CD14-positive monocyte (primary cell): ENCODE results near the gene CCDC88A. TPM values are rescaled to one million over a fixed set of nuclear protein-coding genes. Genes with fewer than 3 reads are reported as not detected.

Experiments used
- DNase-seq, 3 donors: peaks; one replicate each; pipeline ENCODE4 v3.0.0-alpha.2; 2011 to 2022
- H2AFZ ChIP-seq: 2 replicates; pipeline ENCODE4 v1.6.0; 2012; ENCODE audit warnings: mild to moderate bottlenecking, low read depth, low read length, inconsistent platforms; ENCODE audit not compliant: insufficient read depth, poor library complexity, severe bottlenecking
- H3K27ac ChIP-seq, 2 donors: 1 replicate in 1 of 2; 2 replicates in 1 of 2; pipeline ENCODE4 v1.5.1; 2012 to 2013; ENCODE audit warnings: low read length in 2 of 2, control low read depth in 1 of 2, inconsistent platforms in 1 of 2, low read depth in 1 of 2, mild to moderate bottlenecking in 1 of 2
- H3K27me3 ChIP-seq, 2 donors: one replicate each; pipeline versions ENCODE4 v1.6.0 to v1.6.1; 2011 to 2013; ENCODE audit warnings: low read length in 2 of 2; ENCODE audit not compliant: control insufficient read depth in 2 of 2, insufficient read depth in 2 of 2
- H3K36me3 ChIP-seq, 2 donors: replicated peaks in 1 of 2; 1 replicate in 1 of 2; 2 replicates in 1 of 2; pipeline versions ENCODE4 v1.5.1 to v1.6.1; 2012 to 2013; ENCODE audit warnings: low read length in 2 of 2, control low read depth in 1 of 2, inconsistent platforms in 1 of 2, mild to moderate bottlenecking in 1 of 2; ENCODE audit not compliant: insufficient read depth in 2 of 2, control insufficient read depth in 1 of 2
- H3K4me1 ChIP-seq, 2 donors: 1 replicate in 1 of 2; 2 replicates in 1 of 2; pipeline versions ENCODE4 v1.5.1 to v1.6.1; 2012 to 2013; ENCODE audit warnings: low read length in 2 of 2, control low read depth in 1 of 2, inconsistent platforms in 1 of 2, mild to moderate bottlenecking in 1 of 2, moderate library complexity in 1 of 2; ENCODE audit not compliant: insufficient read depth in 2 of 2, control insufficient read depth in 1 of 2
- H3K4me2 ChIP-seq: replicated peaks from 2 replicates; pipeline ENCODE3; 2012; ENCODE audit warnings: low read length, moderate library complexity, mild to moderate bottlenecking; ENCODE audit not compliant: poor library complexity, severe bottlenecking; ENCODE audit errors: extremely low read depth
- H3K4me3 ChIP-seq, 3 experiments: fragments of 200-600 bp in 1 of 3; sonication (generic) in 1 of 3; replicated peaks in 1 of 3; 1 replicate in 2 of 3; 2 replicates in 1 of 3; pipeline ENCODE4 v1.5.1; 2011 to 2013; ENCODE audit warnings: low read length in 3 of 3, mild to moderate bottlenecking in 3 of 3, control low read depth in 2 of 3, low read depth in 2 of 3, inconsistent platforms in 1 of 3, moderate library complexity in 1 of 3
- H3K79me2 ChIP-seq: 2 replicates; pipeline ENCODE4 v1.6.0; 2012; ENCODE audit warnings: mild to moderate bottlenecking, control low read depth, inconsistent platforms, low read length, moderate library complexity; ENCODE audit not compliant: insufficient read depth
- H3K9ac ChIP-seq: 2 replicates; pipeline ENCODE4 v1.6.0; 2017; ENCODE audit warnings: low read length, mild to moderate bottlenecking; ENCODE audit not compliant: insufficient read depth, poor library complexity, severe bottlenecking
- H3K9me3 ChIP-seq, 2 donors: replicated peaks in 1 of 2; 1 replicate in 1 of 2; 2 replicates in 1 of 2; pipeline versions ENCODE4 v1.5.1 to v1.6.1; 2012 to 2013; ENCODE audit warnings: low read length in 2 of 2, control low read depth in 1 of 2; ENCODE audit not compliant: control insufficient read depth in 1 of 2, insufficient read depth in 1 of 2
- H4K20me1 ChIP-seq: 2 replicates; pipeline ENCODE4 v1.6.0; 2012; ENCODE audit warnings: mild to moderate bottlenecking, low read length, control low read depth, moderate library complexity; ENCODE audit not compliant: insufficient read depth
- H3K27ac Mint-ChIP-seq, 7 donors: one replicate each; pipeline ENCODE4 v1.8.0; 2020; ENCODE audit warnings: mild to moderate bottlenecking in 7 of 7, mixed read lengths in 7 of 7, moderate library complexity in 6 of 7, inconsistent platforms in 2 of 7
- H3K27me3 Mint-ChIP-seq, 3 donors: one replicate each; pipeline ENCODE4 v1.8.0; 2021 to 2022; ENCODE audit warnings: low read depth in 3 of 3, mild to moderate bottlenecking in 3 of 3, mixed read lengths in 3 of 3, moderate library complexity in 3 of 3, inconsistent platforms in 1 of 3
- H3K36me3 Mint-ChIP-seq, 2 donors: one replicate each; pipeline ENCODE4 v1.8.0; 2020; ENCODE audit warnings: mixed read lengths in 2 of 2, inconsistent platforms in 1 of 2, mild to moderate bottlenecking in 1 of 2
- H3K4me1 Mint-ChIP-seq: one replicate; pipeline ENCODE4 v1.8.0; 2020; ENCODE audit warnings: mild to moderate bottlenecking, mixed read lengths
- H3K4me3 Mint-ChIP-seq, 2 donors: one replicate each; pipeline ENCODE4 v1.8.0; 2020; ENCODE audit warnings: mild to moderate bottlenecking in 2 of 2, mixed read lengths in 2 of 2, moderate library complexity in 1 of 2
- H3K9me3 Mint-ChIP-seq, 7 donors: one replicate each; pipeline ENCODE4 v1.8.0; 2020 to 2022; ENCODE audit warnings: mixed read lengths in 7 of 7, mild to moderate bottlenecking in 6 of 7, moderate library complexity in 6 of 7, inconsistent platforms in 2 of 7
- CTCF ChIP-seq: fragments of 200-600 bp; IDR thresholded peaks from one replicate; pipeline ENCODE4 v1.8.0; 2022; ENCODE audit warnings: antibody characterized with exemption, mild to moderate bottlenecking
- WGBS: methylation state at CpG from one replicate; pipeline ENCODE4 v1.1.5; 2013; ENCODE audit warnings: missing lambda C conversion rate; ENCODE audit not compliant: insufficient coverage; 5-methylcytosine and 5-hydroxymethylcytosine counted together
- intact Hi-C, 2 donors: fragments of 100-400 bp; cut with micrococcal nuclease; formaldehyde crosslinking; loops; one replicate each; pipeline versions ENCODE4 v1.15.0 to v1.15.1; 2023
- polyA plus RNA-seq, 3 donors: library from polyadenylated mRNA; depleted of rRNA in 1 of 3; unstranded in 2 of 3; stranded (reverse) in 1 of 3; fragments of 300-500 nt in 2 of 3; fragments of >200 nt in 1 of 3; fragmentation: Illumina TruSeq in 2 of 3; gene quantifications; 1 replicate in 2 of 3; 2 replicates in 1 of 3; pipeline ENCODE4 v1.2.3, GENCODE V29; 2012 to 2021

The CCDC88A gene
- polyA plus RNA-seq, 3 donors: 9.9 to 57.1 (median 17.9) TPM

- Histone ChIP-seq H3K36me3 (peaks cover 69 to 92% of the 10 kb centered on the region in 2 donors), H3K4me2 (no peak overlapping the region), H3K27ac (no peak overlapping the region), H3K79me2 (no peaks in the 10 kb centered on the region), H3K4me3 (no peak overlapping the region), H4K20me1 (no peaks in the 10 kb centered on the region), H3K27me3 (no peaks in the 10 kb centered on the region), H3K4me1 (no peaks in the 10 kb centered on the region), H2AFZ (no peak overlapping the region), H3K9ac (no peak overlapping the region), H3K9me3 (no peaks in the 10 kb centered on the region)
- no peak for TF ChIP-seq CTCF
- Mint-ChIP-seq H3K9me3 (no peaks in the 10 kb centered on the region), H3K4me3 (no peak overlapping the region), H3K27ac (no peak overlapping the region), H3K27me3 (peaks cover 0 to 3% (median 0%) of the 10 kb centered on the region in 3 donors), H3K4me1 (no peaks in the 10 kb centered on the region), H3K36me3 (peaks cover 59 to 80% of the 10 kb centered on the region in 2 donors)
- WGBS: no CpG with 5 or more reads among the region's 3 CpGs
- intact Hi-C loops: no loop called here
- DNase-seq: no peak
Measured at GRCh38 chr2:55252832-55253231, 166.8 kb downstream of the CCDC88A start.

GRCh38 chr2:55247025-55247424 lies 172.6 kb downstream of the CCDC88A start:
- no peaks in the 10 kb centered on the region for H4K20me1 ChIP-seq
- no peak overlapping the region for H3K27ac ChIP-seq
- Mint-ChIP-seq H3K4me1 (no peaks in the 10 kb centered on the region), H3K27me3 (no peaks in the 10 kb centered on the region), H3K4me3 (no peak overlapping the region), H3K27ac (no peak overlapping the region), H3K9me3 (no peaks in the 10 kb centered on the region), H3K36me3 (peaks cover 61 to 86% of the 10 kb centered on the region in 2 donors)
- no peak overlapping the region for H3K4me3 ChIP-seq
- no peak overlapping the region for H2AFZ ChIP-seq
- no peak overlapping the region for H3K4me2 ChIP-seq
- peaks cover 68 to 98% of the 10 kb centered on the region in 2 donors for H3K36me3 ChIP-seq
- TF ChIP-seq CTCF: no peak
- H3K27me3 ChIP-seq: no peaks in the 10 kb centered on the region
- H3K9me3 ChIP-seq: no peaks in the 10 kb centered on the region
- DNase-seq: no peak
- H3K4me1 ChIP-seq: no peaks in the 10 kb centered on the region
- 100% methylated on average over 1 of the region's 5 CpGs for WGBS
- no peak overlapping the region for H3K9ac ChIP-seq
- intact Hi-C loops: no loop called here
- H3K79me2 ChIP-seq: no peaks in the 10 kb centered on the region
